GM18867 (cell line): ENCODE results near the gene ARID4A.
"Not testable (repeated sequence)": the region's sequence is repeated elsewhere in the genome, so short reads cannot be mapped to it uniquely, and the experiment has no call there.

Experiments
- ATAC-seq: cut with Tn5 transposase; IDR thresholded peaks from one replicate; pipeline ENCODE4 v1.9.1; 2021; ENCODE audit warnings: mild to moderate bottlenecking, moderate library complexity; ENCODE audit not compliant: unreplicated experiment

The ARID4A gene, protein sequence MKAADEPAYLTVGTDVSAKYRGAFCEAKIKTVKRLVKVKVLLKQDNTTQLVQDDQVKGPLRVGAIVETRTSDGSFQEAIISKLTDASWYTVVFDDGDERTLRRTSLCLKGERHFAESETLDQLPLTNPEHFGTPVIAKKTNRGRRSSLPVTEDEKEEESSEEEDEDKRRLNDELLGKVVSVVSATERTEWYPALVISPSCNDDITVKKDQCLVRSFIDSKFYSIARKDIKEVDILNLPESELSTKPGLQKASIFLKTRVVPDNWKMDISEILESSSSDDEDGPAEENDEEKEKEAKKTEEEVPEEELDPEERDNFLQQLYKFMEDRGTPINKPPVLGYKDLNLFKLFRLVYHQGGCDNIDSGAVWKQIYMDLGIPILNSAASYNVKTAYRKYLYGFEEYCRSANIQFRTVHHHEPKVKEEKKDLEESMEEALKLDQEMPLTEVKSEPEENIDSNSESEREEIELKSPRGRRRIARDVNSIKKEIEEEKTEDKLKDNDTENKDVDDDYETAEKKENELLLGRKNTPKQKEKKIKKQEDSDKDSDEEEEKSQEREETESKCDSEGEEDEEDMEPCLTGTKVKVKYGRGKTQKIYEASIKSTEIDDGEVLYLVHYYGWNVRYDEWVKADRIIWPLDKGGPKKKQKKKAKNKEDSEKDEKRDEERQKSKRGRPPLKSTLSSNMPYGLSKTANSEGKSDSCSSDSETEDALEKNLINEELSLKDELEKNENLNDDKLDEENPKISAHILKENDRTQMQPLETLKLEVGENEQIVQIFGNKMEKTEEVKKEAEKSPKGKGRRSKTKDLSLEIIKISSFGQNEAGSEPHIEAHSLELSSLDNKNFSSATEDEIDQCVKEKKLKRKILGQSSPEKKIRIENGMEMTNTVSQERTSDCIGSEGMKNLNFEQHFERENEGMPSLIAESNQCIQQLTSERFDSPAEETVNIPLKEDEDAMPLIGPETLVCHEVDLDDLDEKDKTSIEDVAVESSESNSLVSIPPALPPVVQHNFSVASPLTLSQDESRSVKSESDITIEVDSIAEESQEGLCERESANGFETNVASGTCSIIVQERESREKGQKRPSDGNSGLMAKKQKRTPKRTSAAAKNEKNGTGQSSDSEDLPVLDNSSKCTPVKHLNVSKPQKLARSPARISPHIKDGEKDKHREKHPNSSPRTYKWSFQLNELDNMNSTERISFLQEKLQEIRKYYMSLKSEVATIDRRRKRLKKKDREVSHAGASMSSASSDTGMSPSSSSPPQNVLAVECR

DNA sequence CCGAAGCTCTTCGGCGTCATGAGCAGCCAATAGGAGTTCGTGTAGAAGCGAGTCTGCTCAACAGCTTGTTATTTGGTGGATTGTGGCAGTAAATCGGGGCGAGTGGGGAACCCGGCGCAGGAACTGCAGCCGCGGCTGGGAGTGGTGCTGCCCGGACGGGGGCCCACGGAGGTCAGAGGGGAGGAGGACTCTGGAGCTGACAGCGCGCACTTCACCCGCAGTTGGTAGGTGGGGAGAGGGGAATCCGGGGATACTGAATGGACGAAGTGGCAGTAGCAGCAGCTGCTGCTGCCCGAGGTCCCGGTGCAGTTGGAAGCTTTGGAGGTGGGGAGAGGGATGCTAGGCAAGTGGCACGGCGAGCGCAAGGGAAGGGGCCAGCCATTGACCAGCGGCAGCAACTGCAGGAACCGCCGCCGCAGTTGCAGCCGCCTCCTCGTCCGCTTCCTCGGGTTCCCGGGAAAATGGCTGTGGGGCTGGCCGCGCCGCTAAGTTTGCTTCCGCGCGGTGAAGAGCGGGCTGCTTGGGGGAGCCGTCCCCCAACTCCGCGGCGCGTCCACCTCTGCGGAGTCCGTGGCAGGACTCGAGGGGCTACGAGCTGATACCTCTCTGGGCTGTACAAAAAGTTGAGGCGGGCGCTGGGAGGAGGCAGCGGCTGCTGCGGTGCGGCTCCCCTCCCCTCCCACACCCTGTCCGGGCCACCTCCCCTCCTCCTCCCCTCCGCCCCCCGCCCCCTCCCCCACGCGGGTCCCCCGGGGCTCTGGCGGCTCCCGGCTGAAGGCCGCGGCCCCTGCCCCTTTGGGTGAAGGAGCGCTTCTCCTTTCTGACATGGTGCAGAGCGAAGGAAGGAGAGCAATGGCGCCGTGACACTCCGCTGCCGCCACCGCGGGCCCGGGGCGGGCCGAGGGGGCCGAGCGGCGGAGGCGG, at the start of gene ARID4A:
TSS of gene ARID4A (plus strand) at position 79 of the 924 bp plus-strand sequence. CDS start 1,300 bp downstream, outside the sequence.
- ATAC-seq = peak; percentile 16

DNA sequence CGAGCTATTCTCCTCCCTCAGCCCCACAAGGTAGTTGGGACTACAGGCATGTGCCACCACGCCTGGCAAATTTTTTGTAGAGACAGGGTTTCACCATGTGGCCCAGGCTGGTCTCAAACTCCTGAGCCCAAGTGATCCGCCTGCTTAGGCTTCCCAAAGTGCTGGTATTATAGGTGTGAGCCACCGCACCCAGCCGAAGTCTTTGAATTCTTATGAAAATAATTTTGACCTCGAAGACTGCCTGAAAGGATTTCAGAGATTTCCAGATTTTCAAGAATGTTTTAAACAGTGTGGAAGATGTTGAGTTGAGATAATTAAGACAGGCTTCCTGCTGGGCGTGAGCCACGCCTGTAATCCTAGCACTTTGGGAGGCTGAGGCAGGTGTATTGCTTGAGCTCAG, 48.7 kb upstream of the ARID4A start:
- no peak for ATAC-seq

DNA sequence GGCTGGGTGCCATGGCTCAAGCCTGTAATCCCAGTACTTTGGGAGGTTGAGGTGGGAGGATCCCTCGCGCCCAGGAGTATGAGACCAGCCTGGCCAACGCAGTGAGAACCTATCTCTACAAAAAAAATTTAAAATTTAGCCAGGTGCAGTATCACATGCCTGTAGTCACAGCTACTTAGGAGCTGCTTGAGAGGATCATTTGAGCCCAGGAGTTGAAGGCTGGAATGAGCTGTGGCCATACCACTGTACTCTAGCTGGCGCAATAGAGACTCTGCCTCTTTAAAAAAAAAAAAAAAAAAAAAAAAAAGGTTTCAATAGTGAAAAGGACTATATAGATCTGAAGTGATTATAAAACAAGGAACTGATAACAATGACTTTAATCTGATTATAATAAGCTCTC, 40.2 kb upstream of the ARID4A start:
- no peak for ATAC-seq

- ATAC-seq = not testable (repeated sequence)
These were observed 36.4 kb upstream of the ARID4A start for GRCh38 chr14:58262005-58262404.

- ATAC-seq = no peak
These were observed 33.0 kb upstream of the ARID4A start for GRCh38 chr14:58265401-58265800.

- ATAC-seq = no peak
These were observed 27.7 kb upstream of the ARID4A start for GRCh38 chr14:58270628-58271027.

- no peak for ATAC-seq
These were observed 25.6 kb upstream of the ARID4A start for GRCh38 chr14:58272588-58273372.

GRCh38 chr14:58274881-58275280, 23.5 kb upstream of the ARID4A start:
- no peak for ATAC-seq

- ATAC-seq = no peak
These were observed 22.7 kb upstream of the ARID4A start for GRCh38 chr14:58275527-58276190.

DNA sequence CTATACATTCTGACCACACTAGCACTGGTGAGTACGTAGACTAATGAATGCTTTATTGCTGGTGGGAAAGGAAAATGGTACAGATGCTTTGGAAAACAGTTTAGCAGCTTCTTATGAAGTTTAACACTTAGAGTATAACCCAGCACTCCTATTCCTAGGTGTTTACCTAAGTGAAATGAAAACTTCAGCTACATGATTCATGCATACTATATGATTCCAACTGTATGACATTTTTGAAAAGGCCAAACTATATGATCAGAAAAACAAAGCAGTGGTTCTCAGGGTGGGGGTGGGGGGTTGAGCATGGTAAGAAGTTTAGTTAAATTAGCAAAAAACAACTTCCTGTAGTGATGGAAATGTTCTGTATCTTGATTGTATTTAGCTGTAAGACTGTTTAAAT, 22.1 kb upstream of the ARID4A start:
- no peak for ATAC-seq

- no peak for ATAC-seq
These were observed 20.2 kb upstream of the ARID4A start for GRCh38 chr14:58278177-58278576.

- no peak for ATAC-seq
These were observed 17.2 kb upstream of the ARID4A start for GRCh38 chr14:58280954-58281787.

GRCh38 chr14:58281969-58282368, 16.4 kb upstream of the ARID4A start:
- no peak for ATAC-seq

DNA sequence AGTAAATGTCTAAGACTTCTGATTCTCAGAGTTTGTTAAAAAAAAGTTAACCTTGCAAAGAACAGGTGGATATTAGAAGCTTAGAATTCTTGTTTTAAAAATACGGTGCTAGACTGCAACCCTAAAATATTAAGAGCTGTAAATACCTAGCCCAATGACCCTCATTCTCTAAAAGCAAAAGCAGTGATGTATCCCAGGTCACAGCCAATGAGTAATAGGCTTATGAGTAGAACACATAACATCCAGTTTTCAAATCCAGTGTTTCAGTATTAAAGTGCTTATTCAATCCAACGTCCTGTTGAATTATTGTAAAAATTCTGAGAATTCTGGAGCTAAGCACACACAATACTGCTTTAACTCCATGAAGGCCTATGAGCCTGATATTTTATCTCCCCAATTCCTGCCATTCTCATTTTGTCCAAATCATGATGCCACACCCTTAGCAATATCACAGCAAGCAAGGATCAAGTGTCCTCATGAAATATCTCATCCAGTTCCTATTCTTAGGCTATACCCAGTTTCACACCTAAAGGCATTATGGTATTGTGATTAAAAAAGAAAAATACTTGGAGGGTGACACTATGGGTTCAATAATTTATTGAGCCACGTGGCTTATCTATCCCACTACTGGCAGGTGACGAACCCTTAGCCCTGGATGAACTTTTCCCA, 15.3 kb upstream of the ARID4A start:
- no peak for ATAC-seq

GRCh38 chr14:58283730-58284129, 14.6 kb upstream of the ARID4A start:
- ATAC-seq = no peak

GRCh38 chr14:58285132-58285531, 13.2 kb upstream of the ARID4A start:
- no peak for ATAC-seq

GRCh38 chr14:58287607-58288042, 10.7 kb upstream of the ARID4A start:
- ATAC-seq = no peak
